Measurements from ENCODE around the gene ADD1.

- TF ChIP-seq CTCF (IDR thresholded peaks at IDR 0.05) (no peak), ZFX (IDR thresholded peaks at IDR 0.05; ENCODE audit: borderline replicate concordance) (no peak)
Observed at GRCh38 chr4:2971275-2971674, 127.6 kb downstream of the ADD1 start.
